ENCODE results near the gene GSN. TPM values are rescaled to one million over a fixed set of nuclear protein-coding genes. Genes with fewer than 3 reads are reported as not detected.
A peak's percentile ranks its signal among the peaks of the same experiment; 100 is the strongest.

Gene GSN
- total RNA-seq, 1 donor from 2014 or later = 80.0 TPM

- no peak for TF ChIP-seq CTCF (conservative IDR thresholded peaks at IDR 0.05)
- Mint-ChIP-seq H3K36me3 (no peaks in the 10 kb centered on the region), H3K4me3 (no peak overlapping the region), H3K4me1 (ENCODE audit: unreplicated experiment) (peaks cover 63% of the 10 kb centered on the region), H3K27me3 (no peaks in the 10 kb centered on the region), H3K27ac (peak overlapping the region; percentile 87), H3K9me3 (no peaks in the 10 kb centered on the region)
- DNase-seq (ENCODE audit: extremely low spot score, unreplicated experiment) = no peak
Measured at GRCh38 chr9:121281614-121282276, 13.8 kb downstream of the GSN start.

- peaks cover 64% of the 10 kb centered on the region for H3K4me1 Mint-ChIP-seq (ENCODE audit: unreplicated experiment)
- DNase-seq (ENCODE audit: extremely low spot score, unreplicated experiment) = no peak
- TF ChIP-seq CTCF (conservative IDR thresholded peaks at IDR 0.05) = no peak
- no peak overlapping the region for H3K4me3 Mint-ChIP-seq
- no peaks in the 10 kb centered on the region for H3K27me3 Mint-ChIP-seq
- no peaks in the 10 kb centered on the region for H3K36me3 Mint-ChIP-seq
- no peaks in the 10 kb centered on the region for H3K9me3 Mint-ChIP-seq
- peak overlapping the region; percentile 87 for H3K27ac Mint-ChIP-seq
Measured at GRCh38 chr9:121282277-121283079, 14.5 kb downstream of the GSN start.

GRCh38 chr9:121283080-121283398 is 15.1 kb downstream of the GSN start:
- H3K36me3 Mint-ChIP-seq = no peaks in the 10 kb centered on the region
- peaks cover 62% of the 10 kb centered on the region for H3K4me1 Mint-ChIP-seq (ENCODE audit: unreplicated experiment)
- TF ChIP-seq CTCF (conservative IDR thresholded peaks at IDR 0.05) = no peak
- peak overlapping the region; percentile 37 for H3K27ac Mint-ChIP-seq
- H3K4me3 Mint-ChIP-seq = no peak overlapping the region
- no peaks in the 10 kb centered on the region for H3K9me3 Mint-ChIP-seq
- DNase-seq (ENCODE audit: extremely low spot score, unreplicated experiment) = no peak
- H3K27me3 Mint-ChIP-seq = no peaks in the 10 kb centered on the region

- no peak overlapping the region for H3K4me3 Mint-ChIP-seq
- peaks cover 64% of the 10 kb centered on the region for H3K4me1 Mint-ChIP-seq (ENCODE audit: unreplicated experiment)
- TF ChIP-seq CTCF (conservative IDR thresholded peaks at IDR 0.05) = no peak
Measured at GRCh38 chr9:121283856-121284732, 16.1 kb downstream of the GSN start.

GRCh38 chr9:121284733-121285451 is 16.9 kb downstream of the GSN start:
- peaks cover 67% of the 10 kb centered on the region for H3K4me1 Mint-ChIP-seq (ENCODE audit: unreplicated experiment)
- TF ChIP-seq CTCF (conservative IDR thresholded peaks at IDR 0.05) = no peak
- no peaks in the 10 kb centered on the region for H3K27me3 Mint-ChIP-seq
- no peaks in the 10 kb centered on the region for H3K9me3 Mint-ChIP-seq
- peak overlapping the region; percentile 78 for H3K27ac Mint-ChIP-seq
- DNase-seq (ENCODE audit: extremely low spot score, unreplicated experiment) = no peak
- no peaks in the 10 kb centered on the region for H3K36me3 Mint-ChIP-seq
- H3K4me3 Mint-ChIP-seq = no peak overlapping the region

More at GRCh38 chr9:121283856-121284732, 16.1 kb downstream of the GSN start:
- Mint-ChIP-seq H3K36me3 (no peaks in the 10 kb centered on the region), H3K27me3 (no peaks in the 10 kb centered on the region), H3K9me3 (no peaks in the 10 kb centered on the region), H3K27ac (peak overlapping the region; percentile 78)
- no peak for DNase-seq (ENCODE audit: extremely low spot score, unreplicated experiment)

Measured in type B pancreatic cell (in vitro differentiated cells).